HG03064 (cell line): Measurements from ENCODE around the gene GDE1.
"Not testable (repeated sequence)": the region's sequence is repeated elsewhere in the genome, so short reads cannot be mapped to it uniquely, and the experiment has no call there.

Experiments
- ATAC-seq: cut with Tn5 transposase; IDR thresholded peaks from one replicate; pipeline ENCODE4 v1.9.1; 2021; ENCODE audit warnings: low read depth; ENCODE audit not compliant: unreplicated experiment

Gene GDE1

DNA sequence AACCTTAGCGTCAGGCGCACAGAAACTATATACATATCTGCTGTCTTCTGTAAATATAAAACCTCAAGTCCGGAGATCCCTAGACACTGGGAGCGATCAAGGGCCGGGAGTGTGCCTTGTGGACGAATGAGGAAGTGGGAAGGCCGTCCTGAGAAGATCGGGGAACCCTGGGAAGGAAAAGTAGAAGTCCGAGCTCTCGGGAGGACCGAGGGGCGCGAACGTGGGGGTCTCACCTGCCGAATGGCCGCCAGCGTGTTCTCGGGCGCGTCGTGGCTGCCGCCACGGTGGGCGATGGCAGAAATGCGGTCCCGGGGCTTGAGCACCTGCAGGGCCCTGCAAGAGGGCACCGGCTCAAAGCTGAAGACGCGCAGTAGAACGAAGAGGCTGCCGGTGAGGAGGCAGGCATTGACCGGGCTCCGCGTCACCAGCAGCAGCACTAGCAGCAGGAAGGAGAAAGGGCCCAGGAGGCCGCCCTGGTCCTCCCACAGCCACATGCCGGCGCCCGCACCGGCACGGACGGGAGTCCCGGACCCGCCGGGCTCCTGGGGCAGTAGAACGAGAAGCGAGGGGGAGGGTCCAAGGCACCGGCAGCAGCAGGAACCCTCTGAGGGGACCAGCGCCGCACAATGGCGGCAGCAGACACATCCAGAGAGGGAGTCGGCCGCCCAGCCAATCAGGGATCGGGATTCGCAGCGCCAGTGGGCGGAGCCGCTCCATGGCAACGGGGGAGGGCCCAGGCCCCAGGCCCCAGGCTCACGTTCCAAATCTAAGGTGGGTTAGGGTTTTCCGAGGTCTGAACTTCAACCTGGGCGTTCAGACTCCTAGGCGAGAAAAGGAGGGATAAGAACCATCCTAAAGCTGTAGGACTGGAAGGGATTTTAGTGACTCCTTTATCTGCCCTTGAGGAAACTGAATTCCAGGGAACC lies at the start of gene GDE1:
Gene GDE1, minus strand, starts transcription at position 628 of the 926 bp plus-strand sequence. Its CDS starts 134 bp downstream, at position 494.
- peak; percentile 64 for ATAC-seq

GRCh38 chr16:19567560-19567959 lies 45.7 kb upstream of the GDE1 start:
- no peak for ATAC-seq

- ATAC-seq: no peak
Measured at GRCh38 chr16:19566362-19566761, 44.5 kb upstream of the GDE1 start.

DNA sequence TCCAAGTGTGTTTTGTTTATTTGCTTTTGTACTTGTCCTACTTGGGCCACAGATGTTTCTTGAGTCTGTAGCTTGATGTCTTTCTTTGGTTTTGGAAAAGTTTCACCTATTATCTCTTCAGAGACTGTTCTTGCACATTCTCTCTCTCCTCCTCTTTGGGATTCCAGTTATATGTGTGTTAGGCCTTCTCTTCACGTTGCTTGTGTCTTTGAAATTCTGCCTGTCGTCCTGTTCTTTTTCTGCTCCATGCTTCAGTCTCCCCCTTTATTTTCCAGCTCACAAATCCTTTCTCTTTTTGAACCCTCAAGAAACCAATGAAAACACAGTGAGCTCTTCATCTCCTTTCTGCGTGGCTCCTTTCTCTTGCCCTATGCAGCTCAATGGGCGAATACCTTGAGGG lies 41.5 kb upstream of the GDE1 start:
- ATAC-seq: no peak

DNA sequence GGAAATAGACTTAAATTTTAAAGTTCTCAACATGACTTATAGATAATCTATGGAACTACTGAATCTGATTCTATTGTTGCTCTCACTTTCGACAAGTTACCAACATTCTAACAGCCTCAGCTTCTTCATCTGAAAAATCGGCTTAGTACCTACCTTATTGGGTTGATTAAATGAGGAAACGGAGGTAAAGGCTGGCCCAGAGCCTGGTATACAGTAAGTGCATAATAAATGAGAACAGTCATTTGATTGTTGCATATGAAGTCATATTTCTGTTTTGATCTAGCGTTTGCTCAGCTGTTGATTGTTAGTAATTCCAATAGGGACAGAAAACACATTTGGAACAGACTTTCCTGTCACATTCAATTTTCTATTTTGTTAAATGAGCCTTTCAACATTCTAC lies 38.2 kb upstream of the GDE1 start:
- ATAC-seq: no peak

GRCh38 chr16:19559242-19559910 lies 37.5 kb upstream of the GDE1 start:
- no peak for ATAC-seq

DNA sequence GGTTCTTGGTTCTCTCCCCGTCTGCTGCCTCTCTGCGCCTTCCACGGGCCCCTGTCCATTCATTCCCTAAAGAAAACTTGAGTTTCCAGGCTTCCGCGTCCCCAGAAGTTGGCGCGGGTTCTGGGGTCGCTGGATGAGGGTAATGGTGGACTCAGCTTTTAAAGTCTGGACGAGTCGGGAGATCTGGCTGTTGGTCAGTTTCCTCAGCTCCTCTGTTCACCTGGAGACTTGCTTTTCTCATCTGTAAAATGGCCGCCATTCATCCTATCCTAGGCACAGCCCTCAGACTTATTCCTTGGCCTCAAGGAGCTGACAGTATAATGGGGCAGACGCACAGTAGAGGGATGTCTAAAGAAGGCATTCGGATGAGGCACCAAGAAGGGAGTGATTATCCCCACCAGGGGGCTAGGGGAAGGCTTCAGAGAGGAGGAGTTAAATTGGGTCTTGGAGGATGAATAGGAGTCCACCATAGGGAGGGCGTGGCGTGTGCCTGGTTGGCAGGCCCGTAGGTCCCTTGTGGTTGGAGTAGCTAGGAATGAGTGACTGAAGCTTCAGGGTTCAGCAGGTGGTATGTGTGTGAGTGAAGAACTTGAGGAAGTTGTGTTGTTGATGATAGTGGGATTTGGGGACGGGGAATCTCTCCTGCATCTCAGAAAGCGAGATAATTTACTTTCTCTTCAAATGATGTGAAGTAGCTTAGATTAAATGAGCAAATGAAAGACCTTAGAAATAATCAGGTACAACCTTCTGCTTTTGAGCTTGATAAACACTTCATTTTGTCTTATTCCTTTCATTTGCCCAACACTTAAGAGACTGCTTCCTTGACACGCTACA lies 34.3 kb upstream of the GDE1 start:
- no peak for ATAC-seq

- ATAC-seq: peak; percentile 94
Measured at GRCh38 chr16:19555186-19555937, 33.5 kb upstream of the GDE1 start, which contains the start of gene VPS35L. Gene VPS35L (plus strand): TSS chr16:19555703. CDS start chr16:19555730, 27 bp downstream.

DNA sequence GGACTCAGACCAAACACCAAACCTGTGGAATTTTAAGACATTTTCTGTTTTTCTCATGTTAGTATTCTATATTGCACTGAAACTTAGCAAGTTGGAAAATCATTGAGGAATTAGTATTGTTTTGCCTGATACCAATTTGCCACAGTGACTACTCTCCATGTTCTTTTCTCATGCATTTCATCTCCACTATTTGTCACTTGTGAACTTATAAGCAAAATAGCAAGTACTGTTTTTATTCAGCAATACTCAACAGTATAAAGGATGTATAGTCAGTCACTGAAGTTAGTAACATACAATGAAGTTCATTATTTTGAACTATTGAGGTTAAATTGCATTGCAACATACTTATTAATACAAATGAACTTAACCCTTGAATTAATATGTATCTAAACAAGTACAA lies 27.8 kb upstream of the GDE1 start:
- no peak for ATAC-seq

- no peak for ATAC-seq
Measured at GRCh38 chr16:19548144-19548543, 26.2 kb upstream of the GDE1 start.

- not testable (repeated sequence) for ATAC-seq
Measured at GRCh38 chr16:19543278-19543996, 21.5 kb upstream of the GDE1 start.

DNA sequence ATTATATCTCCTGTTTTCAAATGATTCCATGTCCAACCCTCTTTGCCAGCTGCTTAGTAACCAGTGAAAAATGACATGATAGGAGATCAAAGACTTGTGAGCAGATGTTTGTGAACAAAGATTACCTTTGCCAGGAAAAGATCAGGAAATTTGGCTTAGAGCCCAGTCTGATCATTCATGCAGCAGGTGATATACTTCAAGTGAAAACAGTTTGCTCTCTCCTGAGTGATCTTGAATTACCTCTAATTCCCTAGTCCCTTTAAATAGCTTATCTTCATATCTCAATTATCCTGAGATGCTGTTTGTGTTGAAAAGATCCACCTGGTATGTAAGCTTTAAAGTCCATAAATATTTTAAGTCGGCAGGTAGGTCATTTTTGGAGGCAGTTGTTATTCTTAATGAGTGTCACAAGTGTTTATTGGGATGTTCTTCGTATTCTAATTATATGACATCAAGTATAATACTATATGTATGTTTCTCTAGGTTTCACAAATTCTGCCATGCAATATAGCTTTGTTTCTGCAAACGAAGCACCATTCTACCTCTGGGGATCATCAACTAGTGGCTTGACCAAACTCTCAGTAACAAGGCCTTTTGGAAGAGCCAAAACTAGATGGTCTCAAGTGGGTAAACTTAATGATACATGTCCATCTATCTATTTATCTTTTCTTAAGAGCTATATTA lies 20.4 kb upstream of the GDE1 start:
- no peak for ATAC-seq

GRCh38 chr16:19540241-19540970 lies 18.5 kb upstream of the GDE1 start:
- no peak for ATAC-seq

- no peak for ATAC-seq
Measured at GRCh38 chr16:19532601-19533000, 10.7 kb upstream of the GDE1 start.

DNA sequence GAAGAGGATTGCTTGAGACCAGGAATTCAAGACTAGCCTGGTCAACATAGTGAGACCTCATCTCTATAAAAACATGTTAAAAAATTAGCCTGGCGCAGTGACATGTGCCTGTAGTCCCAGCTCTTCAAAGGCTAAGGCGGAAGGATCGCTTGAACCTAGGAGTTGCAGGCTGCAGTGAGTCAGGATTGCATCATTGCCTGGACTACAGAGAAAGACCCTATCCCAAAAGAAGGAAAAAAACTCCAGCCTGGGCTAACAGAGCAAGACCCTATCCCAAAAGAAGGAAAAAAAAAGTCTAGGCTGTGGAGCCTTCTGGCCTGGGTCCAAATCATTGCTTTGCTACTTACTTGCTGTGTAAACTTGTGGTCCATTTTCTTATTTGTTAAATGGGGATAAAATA lies 6.8 kb upstream of the GDE1 start:
- no peak for ATAC-seq

DNA sequence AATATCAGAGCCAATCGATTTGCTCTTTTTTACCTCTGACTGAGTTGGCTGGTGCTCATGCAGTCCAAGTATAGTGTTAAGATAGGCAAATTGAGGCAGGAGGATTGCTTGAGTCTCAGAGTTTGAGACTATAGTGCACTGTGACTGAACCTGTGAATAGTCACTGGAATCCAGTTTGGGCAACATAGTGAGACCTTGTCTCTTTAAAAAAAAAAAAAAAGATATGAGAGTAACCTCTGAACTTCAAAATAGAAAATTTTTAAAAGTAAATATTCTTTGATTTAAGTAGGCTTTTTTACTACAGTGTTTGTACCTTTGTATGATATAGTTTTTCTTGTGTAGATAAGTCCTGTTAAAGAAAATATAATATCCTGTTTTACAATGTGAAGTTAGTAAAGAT lies 5.3 kb upstream of the GDE1 start:
- ATAC-seq: no peak

- no peak for ATAC-seq
Measured at GRCh38 chr16:19525385-19525723, 3.5 kb upstream of the GDE1 start.

GRCh38 chr16:19524616-19525384 lies 2.9 kb upstream of the GDE1 start:
- ATAC-seq: no peak
